Measurements from ENCODE around the gene MYMX. TPM values are rescaled to one million over a fixed set of nuclear protein-coding genes. Genes with fewer than 3 reads are reported as not detected.

MYMX gene
- total RNA-seq, 2 experiments from 2014 or later, result not detected

DNA sequence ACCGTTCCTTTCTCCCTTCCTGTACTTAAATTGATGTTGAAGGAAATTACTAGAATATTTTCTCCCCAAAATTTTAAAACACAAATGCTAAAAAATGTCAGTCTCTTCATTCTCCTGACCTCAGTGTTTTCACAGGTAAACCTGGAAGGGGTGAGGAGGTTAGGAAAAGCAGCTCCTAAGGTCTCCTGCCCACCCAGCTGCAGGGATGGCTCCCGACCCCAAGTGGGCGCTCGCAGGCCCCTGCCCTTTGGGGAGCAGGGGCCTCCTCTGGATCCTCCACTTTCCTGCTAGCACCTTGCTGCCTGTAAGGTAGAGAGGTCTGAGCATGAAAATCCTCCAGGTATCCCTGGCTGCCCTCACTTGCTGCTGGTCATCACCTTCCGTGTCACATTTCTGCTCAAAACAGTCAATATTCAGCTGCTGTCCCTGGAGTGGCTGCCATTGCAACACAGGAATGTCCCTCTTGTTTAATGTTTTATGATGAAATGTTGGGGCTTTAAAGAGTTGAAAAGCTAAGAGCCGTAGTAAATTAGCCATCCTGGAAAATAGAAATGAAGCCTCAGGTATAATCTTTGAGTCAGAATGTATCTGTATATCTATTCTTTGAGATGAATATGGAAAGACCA, 19.3 kb downstream of the MYMX start:
- DNase-seq (no peak), ATAC-seq (no peak)
- Mint-ChIP-seq H3K27me3 (no peaks in the 10 kb centered on the region), H3K27ac (no peak overlapping the region), H3K4me1 (ENCODE audit: low read depth) (peaks cover 21% of the 10 kb centered on the region), H3K36me3 (ENCODE audit: low read depth) (peaks cover 24% of the 10 kb centered on the region), H3K4me3 (no peak overlapping the region), H3K9me3 (no peaks in the 10 kb centered on the region)
- intact Hi-C loops (cut with micrococcal nuclease), result loop anchor here (5.0 to 10.0 kb wide), 2 partner anchors 64 to 131 kb away; no protein-coding TSS in a partner anchor
- ChIA-PET CTCF (interaction anchor here (0.7 to 5.5 kb wide), 12 partner anchors 10 to 138 kb away, joined by 3 to 52 read pairs (median 6); partner anchors contain the start of genes HSP90AB1 and SLC29A1), POLR2A (interaction anchor here (1.0 to 7.6 kb wide), 4 partner anchors 9 to 61 kb away, joined by 3 to 64 read pairs (median 29); partner anchors contain the start of genes HSP90AB1 and SLC29A1)
- no peak for TF ChIP-seq CTCF (IDR thresholded peaks at IDR 0.05)

GRCh38 chr6:44237021-44237812, 20.5 kb downstream of the MYMX start:
- DNase-seq, result peak; percentile 85
- Mint-ChIP-seq H3K27me3 (no peaks in the 10 kb centered on the region), H3K27ac (peak overlapping the region; percentile 93), H3K4me1 (ENCODE audit: low read depth) (peaks cover 21% of the 10 kb centered on the region), H3K36me3 (ENCODE audit: low read depth) (peaks cover 16% of the 10 kb centered on the region), H3K4me3 (peak overlapping the region; percentile 76), H3K9me3 (no peaks in the 10 kb centered on the region)
- intact Hi-C loops (cut with micrococcal nuclease), result loop anchor here (5.0 to 10.0 kb wide), 2 partner anchors 65 to 132 kb away; no protein-coding TSS in a partner anchor
- CTCF ChIA-PET, result interaction anchor here (0.6 to 5.5 kb wide), 18 partner anchors 9 to 142 kb away, joined by 3 to 38 read pairs (median 4); partner anchors contain the start of genes HSP90AB1, MYMX and SLC29A1
- TF ChIP-seq CTCF (IDR thresholded peaks at IDR 0.05), result no peak
- POLR2A ChIA-PET, result interaction anchor here (1.0 to 5.6 kb wide), 8 partner anchors 8 to 509 kb away, joined by 3 to 54 read pairs (median 5); partner anchors contain the start of genes HSP90AB1 and SLC29A1
- peak; percentile 85 for ATAC-seq

DNA sequence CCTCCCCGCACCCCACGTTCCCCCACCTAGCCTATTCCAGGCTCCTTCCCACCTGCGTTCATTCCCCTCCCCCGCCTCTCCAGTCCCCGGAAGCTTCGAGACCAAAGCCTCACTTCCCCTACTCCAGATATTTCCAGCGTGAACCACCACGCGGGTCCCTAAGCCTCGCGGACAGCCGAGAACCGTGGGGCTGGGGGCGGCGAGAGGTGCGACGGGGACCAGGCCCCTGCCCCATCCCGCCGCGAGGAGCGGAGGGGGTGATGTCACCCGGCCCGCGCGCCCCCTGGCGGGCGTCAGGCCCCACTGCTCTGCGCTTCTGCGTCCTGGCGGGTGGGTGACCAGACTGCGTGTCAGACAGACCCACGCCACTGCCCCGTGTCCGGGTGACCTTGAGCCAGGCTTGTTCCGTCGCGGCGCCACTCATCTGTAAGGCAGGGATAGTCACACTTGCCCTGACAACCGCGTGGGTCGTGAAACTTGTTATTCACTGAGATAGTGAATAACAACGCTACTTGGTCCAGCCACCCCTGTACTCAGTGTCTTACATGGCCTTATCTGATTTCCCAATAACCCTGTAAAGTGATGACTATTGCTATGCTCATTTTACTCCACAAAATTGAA, 21.2 kb downstream of the MYMX start:
- Mint-ChIP-seq H3K27ac (peak overlapping the region; percentile 93), H3K9me3 (no peaks in the 10 kb centered on the region), H3K36me3 (ENCODE audit: low read depth) (peaks cover 13% of the 10 kb centered on the region), H3K27me3 (no peaks in the 10 kb centered on the region), H3K4me3 (peak overlapping the region; percentile 76), H3K4me1 (ENCODE audit: low read depth) (peaks cover 21% of the 10 kb centered on the region)
- DNase-seq, result peak; percentile 80
- intact Hi-C loops (cut with micrococcal nuclease), result loop anchor here (5.0 to 10.0 kb wide), 2 partner anchors 66 to 133 kb away; no protein-coding TSS in a partner anchor
- peak; percentile 88 for ATAC-seq
- POLR2A ChIA-PET, result interaction anchor here (1.0 to 5.6 kb wide), 8 partner anchors 8 to 510 kb away, joined by 3 to 54 read pairs (median 5); partner anchors contain the start of genes HSP90AB1 and SLC29A1
- CTCF ChIA-PET, result interaction anchor here (0.6 to 5.5 kb wide), 16 partner anchors 9 to 143 kb away, joined by 3 to 38 read pairs (median 4); partner anchors contain the start of genes HSP90AB1 and SLC29A1
- peak; percentile 96 for TF ChIP-seq CTCF (IDR thresholded peaks at IDR 0.05)

DNA sequence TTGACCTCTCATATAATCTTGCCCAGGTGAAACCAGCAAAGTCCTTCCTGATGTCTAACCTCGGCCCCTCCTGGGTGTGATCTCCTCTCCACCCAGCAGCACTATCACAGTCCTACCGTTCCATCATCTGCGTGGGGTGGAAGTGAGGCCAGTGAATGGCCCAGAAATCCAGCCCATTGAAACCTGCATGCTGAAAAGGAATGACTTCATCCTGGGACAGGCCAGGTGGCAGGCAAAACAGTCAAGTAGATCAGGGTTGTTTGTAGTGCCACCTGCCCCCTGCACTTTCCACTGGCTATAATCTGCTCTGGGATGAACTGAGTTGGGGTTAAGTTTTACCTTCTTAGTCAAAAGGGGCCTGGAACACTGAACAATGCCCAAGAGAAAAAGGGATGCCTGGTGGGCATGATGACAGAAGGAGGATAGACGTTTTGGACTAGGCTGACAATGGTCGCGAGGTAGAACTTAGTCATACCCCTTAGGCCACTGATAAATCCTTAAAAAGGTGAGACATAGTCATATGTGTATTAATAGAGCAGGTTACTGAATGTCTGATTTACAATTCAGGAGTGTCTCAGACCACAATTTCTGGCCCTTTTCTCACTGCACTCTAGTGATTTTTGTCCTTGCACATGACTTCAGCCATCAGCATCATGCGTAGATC, 22.1 kb downstream of the MYMX start:
- H3K27me3 Mint-ChIP-seq, result no peaks in the 10 kb centered on the region
- no peak for TF ChIP-seq CTCF (IDR thresholded peaks at IDR 0.05)
- peaks cover 21% of the 10 kb centered on the region for H3K4me1 Mint-ChIP-seq (ENCODE audit: low read depth)
- ATAC-seq, result no peak
- H3K9me3 Mint-ChIP-seq, result no peaks in the 10 kb centered on the region
- H3K36me3 Mint-ChIP-seq (ENCODE audit: low read depth), result peaks cover 7% of the 10 kb centered on the region
- peak overlapping the region; percentile 76 for H3K4me3 Mint-ChIP-seq
- no peak for DNase-seq
- no peak overlapping the region for H3K27ac Mint-ChIP-seq
- CTCF ChIA-PET, result interaction anchor here (1.0 to 1.8 kb wide), 4 partner anchors 11 to 66 kb away, joined by 3 to 9 read pairs (median 4); no protein-coding TSS in a partner anchor
- POLR2A ChIA-PET, result interaction anchor here (1.1 to 5.6 kb wide), 4 partner anchors 9 to 510 kb away, joined by 3 to 54 read pairs (median 22); partner anchors contain the start of genes HSP90AB1 and SLC29A1
- intact Hi-C loops (cut with micrococcal nuclease), result loop anchor here (5.0 to 10.0 kb wide), 2 partner anchors 67 to 134 kb away; no protein-coding TSS in a partner anchor
